ENCODE data around the gene HERC5.
A peak's percentile ranks its signal among the peaks of the same experiment; 100 is the strongest.
"Not testable (repeated sequence)": the region's sequence is repeated elsewhere in the genome, so short reads cannot be mapped to it uniquely, and the experiment has no call there.

HERC5 gene

GRCh38 chr4:88456670-88457306, at the start of gene HERC5:
Gene HERC5, plus strand, starts transcription at chr4:88457119. Its CDS starts 151 bp downstream, at chr4:88457270.
- DNase-seq: peak; percentile 89

- DNase-seq: no peak
Measured at GRCh38 chr4:88409206-88409605, 47.7 kb upstream of the HERC5 start.

- no peak for DNase-seq
Measured at GRCh38 chr4:88409789-88410188, 47.1 kb upstream of the HERC5 start.

- DNase-seq: no peak
Measured at GRCh38 chr4:88411491-88412096, 45.3 kb upstream of the HERC5 start.

- no peak for DNase-seq
Measured at GRCh38 chr4:88413801-88414200, 43.1 kb upstream of the HERC5 start.

DNA sequence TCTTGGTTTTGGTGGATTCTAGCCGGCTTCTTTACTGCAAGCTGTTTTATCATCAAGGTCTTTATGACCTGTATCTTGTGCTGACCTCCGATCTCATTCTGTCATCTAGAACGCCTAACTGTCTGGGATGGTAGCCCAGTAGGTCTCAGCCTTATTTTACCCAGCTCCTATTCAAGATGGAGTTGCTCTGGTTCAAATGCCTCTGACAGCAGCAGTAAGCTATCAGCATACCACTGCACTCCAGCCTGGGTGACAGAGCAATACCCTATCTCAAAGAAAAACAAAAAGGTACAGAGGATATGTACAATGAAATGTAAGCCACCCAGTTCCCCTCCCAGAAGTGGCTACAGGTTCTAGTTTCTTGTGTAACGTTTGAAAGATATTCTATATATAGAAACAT, 42.2 kb upstream of the HERC5 start:
- no peak for DNase-seq

DNA sequence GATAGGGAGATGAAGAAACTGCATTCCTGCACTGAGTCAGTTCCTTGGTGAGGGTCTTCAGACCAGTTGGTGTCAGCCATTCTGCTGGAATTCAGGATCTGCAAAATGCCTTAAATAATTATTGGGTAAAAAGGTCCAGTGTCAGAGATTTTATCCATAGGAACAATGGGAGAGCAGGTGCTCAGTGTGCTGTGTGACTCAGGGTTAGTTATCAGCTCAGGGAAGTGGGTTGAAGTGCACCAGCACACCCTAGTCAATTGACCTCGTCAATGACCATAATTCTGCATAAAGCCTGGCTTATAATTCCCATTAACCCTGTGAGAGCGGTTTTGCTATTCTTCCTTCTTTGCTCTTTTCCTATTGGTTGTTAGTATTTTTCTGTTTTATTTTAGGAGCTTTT, 40.9 kb upstream of the HERC5 start:
- no peak for DNase-seq

- DNase-seq: no peak
Measured at GRCh38 chr4:88418411-88418810, 38.5 kb upstream of the HERC5 start.

GRCh38 chr4:88419874-88420273, 37.0 kb upstream of the HERC5 start:
- DNase-seq: no peak

DNA sequence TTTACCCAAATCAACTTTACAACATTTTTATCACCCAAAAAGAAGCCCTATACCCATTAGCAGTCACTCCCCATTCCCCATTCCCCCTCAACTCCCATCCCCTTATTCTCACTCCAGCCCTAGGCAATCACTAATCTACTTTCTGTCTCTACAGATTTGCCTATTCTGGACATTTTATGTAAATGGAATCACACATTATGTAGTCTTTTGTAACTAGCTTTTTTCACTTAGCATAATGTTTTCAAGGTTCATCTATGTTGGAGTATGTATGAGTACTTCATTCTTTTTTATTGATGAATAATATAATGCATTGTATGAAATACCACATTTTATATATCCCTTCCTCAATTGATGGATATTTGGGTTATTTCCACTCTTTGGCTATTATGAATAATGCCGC, 36.1 kb upstream of the HERC5 start:
- no peak for DNase-seq

- DNase-seq: no peak
Measured at GRCh38 chr4:88422403-88422802, 34.5 kb upstream of the HERC5 start.

DNA sequence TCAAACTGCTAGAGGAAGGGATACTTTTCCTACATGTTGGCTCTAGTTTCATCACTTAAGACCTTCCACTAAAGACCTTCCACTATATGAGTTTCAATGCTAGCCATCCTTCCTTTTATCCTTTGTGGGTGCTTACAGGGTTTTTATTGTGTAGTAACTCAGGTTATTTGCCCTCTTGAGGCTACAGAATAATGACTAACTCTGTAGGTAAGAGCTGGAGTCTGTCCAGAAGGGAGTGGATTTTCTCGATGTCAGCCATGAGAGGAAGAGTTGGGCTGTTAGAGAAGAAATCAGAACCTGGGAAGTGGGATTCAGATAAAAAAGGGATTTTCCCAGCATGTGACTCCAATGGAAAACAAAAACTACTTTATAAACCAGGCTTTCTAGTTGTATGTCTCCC, 27.5 kb upstream of the HERC5 start:
- DNase-seq: no peak

- no peak for DNase-seq
Measured at GRCh38 chr4:88435987-88436693, 20.8 kb upstream of the HERC5 start.

DNA sequence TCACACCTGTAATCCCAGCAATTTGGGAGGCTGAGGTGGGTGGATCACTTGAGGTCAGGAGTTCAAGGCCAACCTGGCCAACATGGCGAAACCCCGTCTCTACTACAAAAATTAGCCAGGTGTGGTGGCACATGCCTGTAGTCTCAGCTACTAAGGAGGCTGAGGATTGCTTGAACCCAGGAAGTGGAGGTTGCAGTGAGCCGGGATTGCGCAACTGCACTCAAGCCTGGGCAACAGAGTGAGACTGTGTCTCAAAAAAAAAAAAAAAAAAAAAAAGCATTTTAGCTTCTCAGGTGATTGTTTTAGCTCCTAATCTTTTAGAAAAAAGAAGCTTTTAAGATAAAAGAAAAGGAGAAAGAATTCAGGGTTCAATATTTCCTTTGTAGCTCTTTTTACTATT, 19.0 kb upstream of the HERC5 start:
- not testable (repeated sequence) for DNase-seq

DNA sequence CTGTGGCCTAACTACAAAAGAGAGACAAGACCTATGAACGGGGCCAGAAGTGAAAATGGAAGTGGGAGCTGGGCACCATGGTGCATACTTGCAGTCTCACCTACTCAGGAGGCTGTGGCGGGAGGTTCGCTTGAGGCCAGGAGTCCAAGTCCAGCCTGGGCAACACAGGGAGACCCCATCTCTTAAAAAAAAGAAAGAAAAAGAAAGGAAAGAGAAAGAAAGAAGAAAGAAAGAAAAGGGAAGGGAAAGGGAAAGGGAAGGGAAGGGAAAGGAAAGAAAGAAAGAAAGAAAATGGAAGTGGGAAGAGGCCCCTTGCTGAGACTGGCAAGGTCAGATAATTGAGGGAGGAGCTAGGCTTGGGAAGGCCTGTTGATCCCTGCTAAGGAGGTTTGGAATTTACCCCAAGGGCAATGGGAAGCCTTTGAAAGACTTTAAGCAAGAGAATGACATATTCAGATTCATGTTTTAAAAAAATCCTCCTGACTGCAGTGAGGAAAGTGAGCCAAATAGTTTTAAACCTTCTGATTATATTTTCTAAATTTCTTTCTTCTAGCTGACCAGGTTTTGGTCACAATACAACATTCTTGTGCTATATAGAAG, 17.7 kb upstream of the HERC5 start:
- DNase-seq: no peak

GRCh38 chr4:88440146-88440545, 16.8 kb upstream of the HERC5 start:
- no peak for DNase-seq

- DNase-seq: no peak
Measured at GRCh38 chr4:88441696-88442095, 15.2 kb upstream of the HERC5 start.

DNA sequence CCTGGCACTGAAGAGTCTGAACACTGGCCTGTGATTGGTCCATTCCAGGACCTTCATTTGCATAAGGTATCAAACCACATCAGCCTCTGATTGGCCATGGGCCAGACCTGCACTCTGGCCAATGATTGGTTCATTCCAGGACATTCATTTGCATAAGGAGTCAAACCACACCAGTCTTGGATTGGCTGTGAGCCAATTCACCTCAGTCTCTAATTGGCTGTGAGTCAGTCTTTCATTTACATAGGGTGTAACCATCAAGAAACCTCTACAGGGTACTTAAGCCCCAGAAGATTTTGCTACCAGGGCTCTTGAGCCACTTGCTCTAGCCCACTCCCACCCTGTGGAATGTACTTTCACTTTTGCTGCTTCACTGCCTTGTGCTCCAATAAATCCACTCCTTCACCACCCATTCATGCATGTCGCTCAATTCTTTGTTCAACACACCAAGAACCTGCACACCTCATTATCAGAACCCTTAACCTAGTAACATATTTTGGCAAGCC, 14.2 kb upstream of the HERC5 start:
- DNase-seq: no peak

GRCh38 chr4:88443486-88443885, 13.4 kb upstream of the HERC5 start:
- no peak for DNase-seq

DNA sequence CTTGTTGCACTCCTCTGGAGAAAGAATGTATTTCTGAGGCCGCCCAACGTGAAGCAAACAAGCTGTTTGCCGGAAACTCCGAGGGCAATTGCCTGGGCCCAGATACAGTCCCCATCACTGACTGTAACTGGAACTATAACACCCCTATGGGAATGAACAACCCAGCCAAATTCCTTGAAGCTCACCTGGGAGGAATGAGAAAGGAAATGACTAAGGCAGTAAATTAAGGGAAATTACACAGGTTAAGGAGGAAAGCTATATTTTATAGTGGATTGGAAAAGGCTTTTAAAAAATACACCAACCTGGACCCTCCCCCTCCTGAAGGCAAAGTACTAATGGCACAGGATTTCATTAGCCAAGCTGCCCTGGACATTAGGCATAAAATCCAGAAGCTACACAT, 11.7 kb upstream of the HERC5 start:
- no peak for DNase-seq

DNA sequence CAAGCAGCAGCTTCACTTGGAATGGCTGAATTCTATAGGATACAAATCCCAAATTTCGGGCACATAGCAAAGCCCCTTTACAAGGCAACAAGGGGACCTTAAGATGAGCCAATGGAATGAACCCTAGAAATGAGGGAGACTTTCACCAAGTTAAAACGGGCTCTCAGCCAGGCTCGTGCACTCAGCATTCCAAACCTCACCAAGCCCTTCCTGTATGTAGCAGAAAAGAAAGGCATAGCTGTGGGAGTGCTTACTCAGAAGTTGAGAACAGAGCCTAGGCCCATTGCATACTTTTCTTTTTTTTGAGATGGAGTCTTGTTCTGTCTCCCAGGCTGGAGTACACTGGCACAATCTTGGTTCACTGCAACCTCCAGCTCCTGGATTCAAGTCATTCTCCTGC, 10.8 kb upstream of the HERC5 start:
- no peak for DNase-seq

DNA sequence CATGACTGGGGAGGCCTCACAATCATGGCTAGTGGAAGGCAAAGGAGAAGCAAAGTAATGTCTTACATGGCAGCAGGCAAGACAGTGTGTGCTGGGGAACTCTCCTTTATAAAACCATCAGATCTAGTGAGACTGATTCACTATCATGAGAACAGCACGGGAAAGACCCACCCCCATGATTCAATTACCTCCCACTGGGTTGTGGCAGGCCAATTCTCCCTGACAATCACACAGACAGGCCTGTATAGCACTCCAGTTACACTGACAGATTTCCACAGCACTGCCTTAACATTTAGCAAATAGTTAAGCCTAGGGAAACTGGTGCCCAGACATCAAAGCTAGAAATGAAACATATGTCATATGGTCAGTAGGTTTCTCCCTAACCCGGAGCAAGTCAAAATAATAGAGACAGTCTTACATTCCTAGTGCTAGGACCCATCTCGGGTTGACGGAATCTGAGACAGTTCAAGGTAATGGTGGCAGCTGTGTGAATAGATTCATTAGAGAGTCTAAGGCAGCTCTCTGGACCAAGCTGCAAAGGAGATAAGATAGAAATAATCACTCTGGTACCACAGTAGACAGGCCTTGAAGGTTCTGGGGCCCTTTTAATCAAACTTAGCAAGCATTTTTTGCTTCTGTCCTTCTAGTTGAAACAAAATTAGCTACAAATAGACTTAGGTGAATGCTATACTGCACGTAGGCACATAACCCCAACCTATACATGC, 9.4 kb upstream of the HERC5 start:
- no peak for DNase-seq

DNA sequence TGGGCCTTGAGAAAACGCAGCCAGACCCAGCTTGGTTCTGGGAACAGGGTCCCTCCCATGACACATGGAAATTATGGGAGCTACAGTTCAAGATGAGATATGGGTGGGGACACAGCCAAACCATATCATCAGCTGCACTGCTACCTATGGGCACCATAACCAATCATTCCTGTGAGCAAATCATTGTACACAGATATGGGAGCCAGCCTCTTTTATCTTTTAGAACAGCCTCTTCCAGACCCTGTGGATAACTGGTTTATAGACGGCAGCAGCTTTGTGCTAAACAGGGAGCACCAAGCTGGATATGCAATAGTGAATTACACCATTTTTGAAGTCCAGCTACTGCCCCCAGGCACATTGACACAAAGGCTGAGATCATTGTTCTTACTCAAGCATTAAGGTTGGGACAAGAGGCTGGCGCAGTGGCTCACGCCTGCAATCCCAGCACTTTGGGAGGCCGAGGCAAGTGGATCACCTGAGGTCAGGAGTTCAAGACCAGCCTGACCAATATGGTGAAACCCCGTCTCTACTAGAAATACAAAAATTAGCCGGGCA, 8.6 kb upstream of the HERC5 start:
- DNase-seq: not testable (repeated sequence)
